MCF 10A (cell line): Measurements from ENCODE around the gene GAGE2A. TPM values are rescaled to one million over a fixed set of nuclear protein-coding genes. Genes with fewer than 3 reads are reported as not detected.

Experiments
- BruUV-seq: library from RNA; stranded (reverse); fragments of 400-500 nt; replicated peaks from 2 replicates; lab custom pipeline; 2021; lab: Mats Ljungman, UMichigan
- CTCF ChIA-PET: fragments of 300-600 bp; sonication (Branson Sonifier 250); formaldehyde crosslinking; extraction: SDS; loops from one replicate; lab custom pipeline; 2021; ENCODE audit warnings: antibody characterized with exemption, inconsistent platforms; lab: Yijun Ruan, JAX
- POLR2A ChIA-PET: fragments of 300-600, 350-650 bp; sonication (Branson Sonifier 250); formaldehyde crosslinking; extraction: SDS; loops from one replicate; lab custom pipeline; 2020; ENCODE audit warnings: antibody characterized with exemption, inconsistent platforms; lab: Yijun Ruan, JAX
- DNase-seq: peaks from one replicate; pipeline ENCODE4 v3.0.0-alpha.2; 2018; ENCODE audit not compliant: unreplicated experiment
- H3K27ac Mint-ChIP-seq: one replicate; pipeline ENCODE4 v1.8.0; 2022; ENCODE audit warnings: mild to moderate bottlenecking, low read depth, mixed read lengths; ENCODE audit not compliant: unreplicated experiment
- H3K27me3 Mint-ChIP-seq: one replicate; pipeline ENCODE4 v1.8.0; 2022; ENCODE audit warnings: mixed read lengths; ENCODE audit not compliant: insufficient read depth, unreplicated experiment
- H3K36me3 Mint-ChIP-seq: one replicate; pipeline ENCODE4 v1.8.0; 2022; ENCODE audit warnings: mild to moderate bottlenecking, moderate library complexity, mixed read lengths; ENCODE audit not compliant: insufficient read depth, unreplicated experiment
- H3K4me1 Mint-ChIP-seq: one replicate; pipeline ENCODE4 v1.8.0; 2022; ENCODE audit warnings: mixed read lengths; ENCODE audit not compliant: insufficient read depth, unreplicated experiment
- H3K4me3 Mint-ChIP-seq: one replicate; pipeline ENCODE4 v1.8.0; 2022; ENCODE audit warnings: mild to moderate bottlenecking, moderate library complexity, mixed read lengths; ENCODE audit not compliant: unreplicated experiment
- H3K9me3 Mint-ChIP-seq: one replicate; pipeline ENCODE4 v1.8.0; 2022; ENCODE audit warnings: mixed read lengths; ENCODE audit not compliant: unreplicated experiment
- intact Hi-C: fragments of 100-400 bp; cut with micrococcal nuclease; formaldehyde crosslinking; loops from 2 replicates; pipeline ENCODE4 v1.14.1; 2022
- total RNA-seq: library from RNA; stranded (reverse); gene quantifications from 2 replicates; pipeline ENCODE4 v1.2.3, GENCODE V29; 2022
- TF ChIP-seq, protein P1 (sequence below): fragments of 200-600 bp; IDR thresholded peaks from one replicate; pipeline ENCODE4 v1.8.0; 2022; ENCODE audit warnings: antibody characterized with exemption, mild to moderate bottlenecking; ENCODE audit not compliant: unreplicated experiment

Gene GAGE2A
- total RNA-seq, 1 experiment from 2014 or later, result not detected

DNA sequence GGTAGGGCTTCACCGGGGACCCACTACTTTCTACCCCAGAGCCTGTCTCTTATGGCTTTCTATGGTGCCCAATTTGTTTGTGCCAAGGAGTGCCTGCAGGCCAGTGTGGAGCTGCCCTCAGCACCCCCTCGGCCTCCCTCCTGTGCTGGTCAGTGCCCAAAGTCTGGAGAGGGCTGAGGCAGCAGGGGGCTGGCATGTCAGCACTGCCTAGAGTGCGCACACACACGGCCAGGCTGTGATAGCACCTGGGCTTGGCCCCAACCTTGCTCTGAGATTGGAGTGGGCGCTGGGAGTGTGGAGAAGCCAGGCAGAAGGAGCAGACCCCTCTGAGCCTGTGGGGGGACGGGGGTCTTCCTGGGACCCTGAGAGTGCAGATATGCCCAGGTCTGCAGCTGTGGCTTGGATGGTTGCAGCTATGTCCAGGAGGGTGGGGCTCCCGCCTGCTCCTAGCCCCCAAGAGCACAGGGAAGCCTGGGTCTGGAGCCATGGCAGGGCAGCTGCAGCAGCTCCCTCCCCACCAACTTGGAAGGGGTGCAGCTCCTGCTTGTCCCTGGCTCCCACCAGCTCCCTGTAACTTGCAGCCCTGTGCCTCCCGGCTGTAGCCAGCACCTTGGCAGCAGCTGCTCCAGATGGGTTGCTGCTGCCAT, 55.8 kb downstream of the GAGE2A start:
- BruUV-seq, result no TSS peak
- Mint-ChIP-seq H3K4me1 (no peaks in the 10 kb centered on the region), H3K27me3 (peaks cover 12% of the 10 kb centered on the region), H3K36me3 (no peaks in the 10 kb centered on the region), H3K9me3 (no peaks in the 10 kb centered on the region), H3K27ac (no peak overlapping the region), H3K4me3 (no peak overlapping the region)
- intact Hi-C loops, result no loop called here
- TF ChIP-seq, protein P1, sequence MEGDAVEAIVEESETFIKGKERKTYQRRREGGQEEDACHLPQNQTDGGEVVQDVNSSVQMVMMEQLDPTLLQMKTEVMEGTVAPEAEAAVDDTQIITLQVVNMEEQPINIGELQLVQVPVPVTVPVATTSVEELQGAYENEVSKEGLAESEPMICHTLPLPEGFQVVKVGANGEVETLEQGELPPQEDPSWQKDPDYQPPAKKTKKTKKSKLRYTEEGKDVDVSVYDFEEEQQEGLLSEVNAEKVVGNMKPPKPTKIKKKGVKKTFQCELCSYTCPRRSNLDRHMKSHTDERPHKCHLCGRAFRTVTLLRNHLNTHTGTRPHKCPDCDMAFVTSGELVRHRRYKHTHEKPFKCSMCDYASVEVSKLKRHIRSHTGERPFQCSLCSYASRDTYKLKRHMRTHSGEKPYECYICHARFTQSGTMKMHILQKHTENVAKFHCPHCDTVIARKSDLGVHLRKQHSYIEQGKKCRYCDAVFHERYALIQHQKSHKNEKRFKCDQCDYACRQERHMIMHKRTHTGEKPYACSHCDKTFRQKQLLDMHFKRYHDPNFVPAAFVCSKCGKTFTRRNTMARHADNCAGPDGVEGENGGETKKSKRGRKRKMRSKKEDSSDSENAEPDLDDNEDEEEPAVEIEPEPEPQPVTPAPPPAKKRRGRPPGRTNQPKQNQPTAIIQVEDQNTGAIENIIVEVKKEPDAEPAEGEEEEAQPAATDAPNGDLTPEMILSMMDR, result no peak
- no peak for DNase-seq
- CTCF ChIA-PET, result no interaction called here
- POLR2A ChIA-PET, result no interaction called here

Other genes starting within 250 kb of the GAGE2A start
- not detected in 2 replicates for gene GAGE12C, start 57.3 kb upstream of the GAGE2A start, total RNA-seq
- gene GAGE12D, start 47.8 kb upstream of the GAGE2A start, total RNA-seq, result not detected in 2 replicates
- gene GAGE12E, start 38.2 kb upstream of the GAGE2A start, total RNA-seq, result not detected in 2 replicates
- gene GAGE12F, start 28.7 kb upstream of the GAGE2A start, total RNA-seq, result not detected in 2 replicates
- not detected in 2 replicates for gene GAGE12G, start 19.1 kb upstream of the GAGE2A start, total RNA-seq
- gene GAGE12H, start 9.5 kb upstream of the GAGE2A start, total RNA-seq, result not detected in 2 replicates
- not detected in 2 replicates for gene GAGE1, start 9.5 kb downstream of the GAGE2A start, total RNA-seq
- gene PAGE1, start 106.5 kb downstream of the GAGE2A start, total RNA-seq, result not detected in 2 replicates
- not detected in 2 replicates for gene PAGE4, start 239.8 kb downstream of the GAGE2A start, total RNA-seq